ENCODE results near the gene BACE1.

- TF ChIP-seq CTCF (IDR thresholded peaks at IDR 0.05) (no peak), EZH2 (IDR thresholded peaks at IDR 0.05; ENCODE audit: borderline replicate concordance, insufficient read depth, low read depth, low read length, poor library complexity, severe bottlenecking) (no peak)
Measured at GRCh38 chr11:117298195-117298594, 17.9 kb downstream of the BACE1 start.

Data from B cell (primary cell).